Body of pancreas (tissue), 4 donors: Measurements from ENCODE around the gene FADS6. TPM values are rescaled to one million over a fixed set of nuclear protein-coding genes. Genes with fewer than 3 reads are reported as not detected.
A peak's percentile ranks its signal among the peaks of the same experiment; 100 is the strongest.

Experiments used
- ATAC-seq: fragments of 150-250 bp; one replicate; pipeline ENCODE4 v1.9.1; 2016
- DNase-seq, 4 donors: peaks; one replicate each; pipeline ENCODE4 v3.0.0-alpha.2; 2019
- H3K27ac ChIP-seq, 4 donors: fragments of 200-600 bp; sonication (generic); 1 replicate in 3 of 4; 2 replicates in 1 of 4; pipeline versions ENCODE4 v1.5.1 to v1.6.1; 2016 to 2019; ENCODE audit warnings: mild to moderate bottlenecking in 1 of 4, mixed read lengths in 1 of 4, moderate library complexity in 1 of 4
- H3K27me3 ChIP-seq, 2 donors: fragments of 200-600 bp; sonication (generic); one replicate each; pipeline ENCODE4 v1.6.0; 2016; ENCODE audit warnings: mild to moderate bottlenecking in 1 of 2
- H3K36me3 ChIP-seq, 2 donors: fragments of 200-600 bp; sonication (generic); replicated peaks in 1 of 2; 2 replicates each; pipeline ENCODE4 v1.5.1; 2016; ENCODE audit warnings: low read depth in 2 of 2; ENCODE audit not compliant: insufficient read depth in 1 of 2
- H3K4me1 ChIP-seq: fragments of 200-600 bp; sonication (generic); one replicate; pipeline ENCODE4 v1.6.0; 2016
- H3K4me3 ChIP-seq, 2 donors: fragments of 200-600 bp; sonication (generic); 1 replicate in 1 of 2; 2 replicates in 1 of 2; pipeline ENCODE4 v1.5.1; 2016 to 2019
- H3K9me3 ChIP-seq, 3 donors: fragments of 200-600 bp; sonication (generic); 1 replicate in 2 of 3; 2 replicates in 1 of 3; pipeline ENCODE4 v1.5.1; 2016
- CTCF ChIP-seq, 7 experiments: fragments of 450-650 bp in 4 of 7; fragments of 200-600 bp in 3 of 7; sonication (generic) in 3 of 7; IDR thresholded peaks; one replicate each; pipeline ENCODE4 v1.5.1; 2016 to 2019; ENCODE audit warnings: antibody characterized with exemption in 7 of 7
- POLR2A ChIP-seq, 3 donors: fragments of 450-650 bp; IDR thresholded peaks; one replicate each; pipeline ENCODE4 v1.6.1; 2016; ENCODE audit warnings: antibody characterized with exemption in 3 of 3, mild to moderate bottlenecking in 2 of 3
- WGBS, 2 donors: methylation state at CpG; one replicate each; pipeline ENCODE4 v1.1.5; 2017; 5-methylcytosine and 5-hydroxymethylcytosine counted together
- intact Hi-C: fragments of 100-400 bp; cut with DNase I; formaldehyde crosslinking; loops from one replicate; pipeline ENCODE4 v1.15.1; 2023
- total RNA-seq, 2 donors: library from RNA; depleted of rRNA; stranded (reverse); fragments of >200 nt; gene quantifications; one replicate each; pipeline ENCODE4 v1.1.0, GENCODE V29; 2016

FADS6 gene
- total RNA-seq, 2 donors from 2014 or later: not detected

GRCh38 chr17:74842146-74842598 lies 51.3 kb downstream of the FADS6 start:
- H3K27me3 ChIP-seq: no peaks in the 10 kb centered on the region
- intact Hi-C loops: no loop called here
- no peak overlapping the region for H3K4me3 ChIP-seq
- H3K27ac ChIP-seq: no peak overlapping the region
- DNase-seq (peak in 1 of 4 donors; percentile 32), ATAC-seq (peak; percentile 12)
- 18 to 47% methylated on average over 3 to 8 of the region's 8 CpGs for WGBS, 2 donors
- H3K9me3 ChIP-seq: no peaks in the 10 kb centered on the region
- TF ChIP-seq POLR2A (IDR thresholded peaks at IDR 0.05) (no peak), CTCF (IDR thresholded peaks at IDR 0.05) (no peak)
- no peaks in the 10 kb centered on the region for H3K36me3 ChIP-seq
- peaks cover 9% of the 10 kb centered on the region for H3K4me1 ChIP-seq

GRCh38 chr17:74840989-74841666 lies 52.3 kb downstream of the FADS6 start:
- Histone ChIP-seq H3K9me3 (no peaks in the 10 kb centered on the region), H3K27ac (peak overlapping the region in 1 of 4 donors; percentile 12), H3K4me3 (no peak overlapping the region), H3K4me1 (peaks cover 9% of the 10 kb centered on the region), H3K27me3 (no peaks in the 10 kb centered on the region), H3K36me3 (peaks cover 0 to under 1% of the 10 kb centered on the region in 2 donors)
- TF ChIP-seq CTCF (IDR thresholded peaks at IDR 0.05) (no peak), POLR2A (IDR thresholded peaks at IDR 0.05) (no peak)
- DNase-seq: peak in 1 of 4 donors; percentile 51
- ATAC-seq: no peak
- intact Hi-C loops: no loop called here
- 62 to 64% methylated on average over 7 to 13 of the region's 13 CpGs for WGBS, 2 donors

GRCh38 chr17:74839990-74840852 lies 53.2 kb downstream of the FADS6 start:
- peaks cover 9% of the 10 kb centered on the region for H3K4me1 ChIP-seq
- H3K36me3 ChIP-seq: peaks cover 0 to 2% of the 10 kb centered on the region in 2 donors
- no peaks in the 10 kb centered on the region for H3K9me3 ChIP-seq
- no peaks in the 10 kb centered on the region for H3K27me3 ChIP-seq
- intact Hi-C loops: no loop called here
- WGBS, 2 donors: 57 to 74% methylated on average over 5 to 7 of the region's 7 CpGs
- H3K4me3 ChIP-seq: no peak overlapping the region
- DNase-seq: no peak
- no peak overlapping the region for H3K27ac ChIP-seq
- no peak for ATAC-seq
- TF ChIP-seq POLR2A (IDR thresholded peaks at IDR 0.05) (no peak), CTCF (IDR thresholded peaks at IDR 0.05) (no peak)

- no peak for TF ChIP-seq CTCF (IDR thresholded peaks at IDR 0.05)
- no peak for TF ChIP-seq POLR2A (IDR thresholded peaks at IDR 0.05)
- intact Hi-C loops: no loop called here
- Histone ChIP-seq H3K4me1 (peaks cover 9% of the 10 kb centered on the region), H3K4me3 (no peak overlapping the region), H3K27ac (no peak overlapping the region), H3K9me3 (no peaks in the 10 kb centered on the region), H3K27me3 (no peaks in the 10 kb centered on the region), H3K36me3 (peaks cover 0 to 2% of the 10 kb centered on the region in 2 donors)
- DNase-seq (no peak), ATAC-seq (no peak)
- WGBS, 2 donors: 81 to 85% methylated on average over 8 to 9 of the region's 9 CpGs
These were observed 55.2 kb downstream of the FADS6 start for GRCh38 chr17:74838274-74838673.
